B cell (primary cell): ENCODE results near the gene TCF7L2.

Experiments used
- CTCF ChIP-seq: fragments of 200-600 bp; IDR thresholded peaks from one replicate; pipeline ENCODE4 v1.8.0; 2022; ENCODE audit warnings: antibody characterized with exemption, mild to moderate bottlenecking
- EZH2 ChIP-seq: IDR thresholded peaks from 2 replicates; pipeline ENCODE4 v1.6.1; 2012; ENCODE audit warnings: borderline replicate concordance, low read depth, mild to moderate bottlenecking, moderate library complexity, low read length; ENCODE audit not compliant: insufficient read depth, poor library complexity, severe bottlenecking

- TF ChIP-seq CTCF (no peak), EZH2 (no peak)
These were observed 177.8 kb downstream of the TCF7L2 start for GRCh38 chr10:113127901-113128283.
